HG02798 (cell line): ENCODE results near the gene DIDO1.
"Not testable (repeated sequence)": the region's sequence is repeated elsewhere in the genome, so short reads cannot be mapped to it uniquely, and the experiment has no call there.

Experiments used
- ATAC-seq: cut with Tn5 transposase; IDR thresholded peaks from one replicate; pipeline ENCODE4 v1.9.1; 2021; ENCODE audit warnings: mild to moderate bottlenecking; ENCODE audit not compliant: unreplicated experiment, poor library complexity

DIDO1 gene

GRCh38 chr20:62882426-62882825 is 43.9 kb downstream of the DIDO1 start:
- ATAC-seq = no peak

GRCh38 chr20:62881662-62882395 is 44.5 kb downstream of the DIDO1 start:
- no peak for ATAC-seq

GRCh38 chr20:62880935-62881661 is 45.2 kb downstream of the DIDO1 start:
- ATAC-seq = no peak

- ATAC-seq = no peak
Observed at GRCh38 chr20:62880147-62880934, 46.0 kb downstream of the DIDO1 start.

- ATAC-seq = no peak
Observed at GRCh38 chr20:62879275-62880146, 46.8 kb downstream of the DIDO1 start.

GRCh38 chr20:62878244-62879038 is 47.9 kb downstream of the DIDO1 start:
- ATAC-seq = no peak

- ATAC-seq = no peak
Observed at GRCh38 chr20:62876902-62877816, 49.1 kb downstream of the DIDO1 start.

GRCh38 chr20:62876501-62876901 is 49.8 kb downstream of the DIDO1 start:
- no peak for ATAC-seq

- ATAC-seq = no peak
Observed at GRCh38 chr20:62875419-62876361, 50.6 kb downstream of the DIDO1 start.

- no peak for ATAC-seq
Observed at GRCh38 chr20:62874964-62875344, 51.4 kb downstream of the DIDO1 start.

GRCh38 chr20:62873681-62874031 is 52.6 kb downstream of the DIDO1 start:
- not testable (repeated sequence) for ATAC-seq

- no peak for ATAC-seq
Observed at GRCh38 chr20:62873280-62873679, 53.0 kb downstream of the DIDO1 start.

GRCh38 chr20:62872862-62873261 is 53.4 kb downstream of the DIDO1 start:
- no peak for ATAC-seq

GRCh38 chr20:62872184-62872847 is 54.0 kb downstream of the DIDO1 start:
- ATAC-seq = no peak

- ATAC-seq = no peak
Observed at GRCh38 chr20:62864207-62864606, 62.1 kb downstream of the DIDO1 start.

- peak; percentile 83 for ATAC-seq
Observed at GRCh38 chr20:62861726-62862336, 64.5 kb downstream of the DIDO1 start, which contains the start of gene TCFL5. Gene TCFL5, minus strand, starts transcription at chr20:62861822. Its CDS starts 152 bp downstream, at chr20:62861670.
